HL-60 (cell line): ENCODE data around the gene ISCU.

ENCODE experiments used
- DNase-seq, 2 experiments: peaks; one replicate each; pipeline ENCODE4 v3.0.0-alpha.2; 2010 to 2020; ENCODE audit warnings: low read depth in 1 of 2, low spot score in 1 of 2
- H3K27ac ChIP-seq: fragments of 250-450 bp; sonication (Bioruptor Pico); replicated peaks from 2 replicates; pipeline ENCODE4 v1.5.1; 2020; ENCODE audit warnings: mild to moderate bottlenecking, moderate library complexity
- H3K27me3 ChIP-seq: fragments of 250-450 bp; sonication (Bioruptor Pico); 2 replicates; pipeline ENCODE4 v1.5.1; 2021; ENCODE audit warnings: mild to moderate bottlenecking, moderate library complexity; ENCODE audit not compliant: insufficient read depth, poor library complexity, severe bottlenecking
- H3K4me3 ChIP-seq: replicated peaks from 2 replicates; pipeline ENCODE4 v1.5.1; 2011; ENCODE audit warnings: mild to moderate bottlenecking, control low read depth, low read length; ENCODE audit not compliant: insufficient read depth
- CTCF ChIP-seq: IDR thresholded peaks from one replicate; pipeline ENCODE4 v1.5.1; 2011; ENCODE audit warnings: low read length, control low read depth, inconsistent platforms; ENCODE audit not compliant: insufficient read depth
- GABPA ChIP-seq: IDR thresholded peaks from 2 replicates; pipeline ENCODE4 v1.6.1; 2012; ENCODE audit warnings: low read depth
- POLR2AphosphoS5 ChIP-seq: IDR thresholded peaks from 2 replicates; pipeline ENCODE4 v1.6.1; 2012; ENCODE audit warnings: low read depth
- SPI1 ChIP-seq: IDR thresholded peaks from 2 replicates; pipeline ENCODE4 v1.6.1; 2012; ENCODE audit warnings: low read depth, mild to moderate bottlenecking, borderline replicate concordance
- TF ChIP-seq, protein P1 (sequence below): IDR thresholded peaks from 2 replicates; pipeline ENCODE4 v1.6.1; 2012; ENCODE audit warnings: low read depth; ENCODE audit not compliant: insufficient replicate concordance

ISCU gene

DNA sequence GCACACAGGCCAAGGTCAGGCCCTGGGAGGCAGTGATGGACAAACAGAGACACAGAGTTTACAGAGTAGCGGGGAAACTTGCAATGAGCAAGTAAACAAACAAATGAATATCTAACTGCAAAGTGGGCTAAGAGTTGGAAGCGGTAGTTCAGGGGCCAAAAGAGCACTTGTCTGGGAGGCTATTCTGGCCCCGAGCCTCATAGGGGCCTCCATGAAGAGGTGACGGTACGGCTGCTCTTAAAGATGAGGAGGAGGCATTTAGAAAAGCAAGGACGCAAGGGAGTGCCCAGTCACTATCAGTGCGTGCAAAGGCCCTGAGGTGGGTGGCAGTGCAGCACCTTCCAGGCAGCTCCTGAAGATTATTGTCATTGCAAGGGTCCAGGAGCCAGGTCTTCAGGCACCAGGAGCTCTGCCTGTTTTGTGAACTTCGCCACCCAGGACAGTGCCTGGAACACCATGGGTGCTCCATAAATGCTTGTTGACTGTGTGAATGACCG, 39.9 kb downstream of the ISCU start:
- H3K4me3 ChIP-seq = no peak overlapping the region
- no peak for DNase-seq
- TF ChIP-seq POLR2AphosphoS5 (no peak), CTCF (no peak), GABPA (no peak), SPI1 (no peak)
- TF ChIP-seq, protein P1, sequence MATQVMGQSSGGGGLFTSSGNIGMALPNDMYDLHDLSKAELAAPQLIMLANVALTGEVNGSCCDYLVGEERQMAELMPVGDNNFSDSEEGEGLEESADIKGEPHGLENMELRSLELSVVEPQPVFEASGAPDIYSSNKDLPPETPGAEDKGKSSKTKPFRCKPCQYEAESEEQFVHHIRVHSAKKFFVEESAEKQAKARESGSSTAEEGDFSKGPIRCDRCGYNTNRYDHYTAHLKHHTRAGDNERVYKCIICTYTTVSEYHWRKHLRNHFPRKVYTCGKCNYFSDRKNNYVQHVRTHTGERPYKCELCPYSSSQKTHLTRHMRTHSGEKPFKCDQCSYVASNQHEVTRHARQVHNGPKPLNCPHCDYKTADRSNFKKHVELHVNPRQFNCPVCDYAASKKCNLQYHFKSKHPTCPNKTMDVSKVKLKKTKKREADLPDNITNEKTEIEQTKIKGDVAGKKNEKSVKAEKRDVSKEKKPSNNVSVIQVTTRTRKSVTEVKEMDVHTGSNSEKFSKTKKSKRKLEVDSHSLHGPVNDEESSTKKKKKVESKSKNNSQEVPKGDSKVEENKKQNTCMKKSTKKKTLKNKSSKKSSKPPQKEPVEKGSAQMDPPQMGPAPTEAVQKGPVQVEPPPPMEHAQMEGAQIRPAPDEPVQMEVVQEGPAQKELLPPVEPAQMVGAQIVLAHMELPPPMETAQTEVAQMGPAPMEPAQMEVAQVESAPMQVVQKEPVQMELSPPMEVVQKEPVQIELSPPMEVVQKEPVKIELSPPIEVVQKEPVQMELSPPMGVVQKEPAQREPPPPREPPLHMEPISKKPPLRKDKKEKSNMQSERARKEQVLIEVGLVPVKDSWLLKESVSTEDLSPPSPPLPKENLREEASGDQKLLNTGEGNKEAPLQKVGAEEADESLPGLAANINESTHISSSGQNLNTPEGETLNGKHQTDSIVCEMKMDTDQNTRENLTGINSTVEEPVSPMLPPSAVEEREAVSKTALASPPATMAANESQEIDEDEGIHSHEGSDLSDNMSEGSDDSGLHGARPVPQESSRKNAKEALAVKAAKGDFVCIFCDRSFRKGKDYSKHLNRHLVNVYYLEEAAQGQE = no peak
- H3K27me3 ChIP-seq = no peaks in the 10 kb centered on the region
- H3K27ac ChIP-seq = no peak overlapping the region

DNA sequence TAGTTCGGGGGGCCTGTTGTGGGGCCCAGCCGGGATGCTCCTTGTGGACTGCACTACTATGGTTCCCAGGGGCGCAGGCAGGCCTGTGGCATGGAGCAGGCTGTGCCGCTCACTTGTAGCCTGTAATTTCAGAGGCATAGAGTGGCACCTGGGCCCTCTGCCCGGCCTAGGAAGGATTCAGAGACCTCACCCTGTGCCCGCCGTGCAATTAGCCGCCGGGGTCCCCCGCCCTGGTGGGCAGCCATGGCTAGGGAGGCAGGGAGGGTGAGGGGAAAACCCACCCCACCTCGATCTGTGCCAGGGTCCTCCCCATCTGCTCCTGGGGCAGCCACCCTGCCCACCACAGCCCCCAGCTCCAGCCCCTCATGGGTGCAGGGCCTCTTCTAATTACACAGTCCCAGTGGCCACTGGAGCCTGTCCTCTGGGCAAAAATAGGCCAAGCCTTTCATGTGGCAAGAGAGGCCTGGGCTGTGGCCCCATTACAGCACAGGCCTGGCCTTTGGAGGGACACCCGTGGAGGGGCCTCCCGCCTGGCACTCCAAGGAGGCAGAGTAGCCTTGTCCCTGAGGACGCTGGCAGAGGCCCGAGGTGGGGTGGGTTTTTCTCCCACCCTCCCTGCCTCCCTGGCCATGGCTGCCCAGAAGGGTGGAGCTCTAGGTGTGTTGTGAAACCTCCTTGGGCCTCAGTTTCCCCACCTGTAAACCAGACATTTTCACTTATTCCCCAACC, 40.7 kb downstream of the ISCU start:
- Histone ChIP-seq H3K27me3 (no peaks in the 10 kb centered on the region), H3K27ac (no peak overlapping the region), H3K4me3 (no peak overlapping the region)
- TF ChIP-seq, protein P1 = no peak
- TF ChIP-seq POLR2AphosphoS5 (no peak), GABPA (no peak), SPI1 (no peak), CTCF (no peak)
- no peak for DNase-seq

DNA sequence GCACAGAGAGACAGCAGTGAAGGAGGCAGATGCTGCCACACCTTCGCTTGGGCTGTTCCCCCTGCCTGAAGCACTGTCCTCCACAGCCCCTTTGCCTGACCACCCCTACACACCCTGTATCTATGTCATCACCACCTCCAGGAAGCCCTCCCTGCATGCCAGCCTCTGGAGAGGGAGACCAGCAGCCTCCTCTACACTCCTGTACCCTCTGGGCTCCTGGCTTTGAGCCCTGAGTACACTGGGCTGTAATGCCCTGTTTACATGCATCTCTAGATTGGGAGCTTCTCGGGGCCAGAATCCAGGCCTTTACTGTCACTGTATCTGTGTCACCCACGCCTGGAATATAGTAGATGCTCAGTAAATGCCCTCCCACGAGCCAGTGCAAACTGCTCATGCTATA, 41.3 kb downstream of the ISCU start:
- Histone ChIP-seq H3K4me3 (no peak overlapping the region), H3K27me3 (no peaks in the 10 kb centered on the region), H3K27ac (no peak overlapping the region)
- DNase-seq = no peak
- TF ChIP-seq GABPA (no peak), CTCF (no peak), SPI1 (no peak), POLR2AphosphoS5 (no peak)
- TF ChIP-seq, protein P1 = no peak
